Measurements from ENCODE around the gene MROH2A. TPM values are rescaled to one million over a fixed set of nuclear protein-coding genes. Genes with fewer than 3 reads are reported as not detected.

The MROH2A gene
- total RNA-seq, 2 donors from 2014 or later: 2.3 TPM; not detected in 1

DNA sequence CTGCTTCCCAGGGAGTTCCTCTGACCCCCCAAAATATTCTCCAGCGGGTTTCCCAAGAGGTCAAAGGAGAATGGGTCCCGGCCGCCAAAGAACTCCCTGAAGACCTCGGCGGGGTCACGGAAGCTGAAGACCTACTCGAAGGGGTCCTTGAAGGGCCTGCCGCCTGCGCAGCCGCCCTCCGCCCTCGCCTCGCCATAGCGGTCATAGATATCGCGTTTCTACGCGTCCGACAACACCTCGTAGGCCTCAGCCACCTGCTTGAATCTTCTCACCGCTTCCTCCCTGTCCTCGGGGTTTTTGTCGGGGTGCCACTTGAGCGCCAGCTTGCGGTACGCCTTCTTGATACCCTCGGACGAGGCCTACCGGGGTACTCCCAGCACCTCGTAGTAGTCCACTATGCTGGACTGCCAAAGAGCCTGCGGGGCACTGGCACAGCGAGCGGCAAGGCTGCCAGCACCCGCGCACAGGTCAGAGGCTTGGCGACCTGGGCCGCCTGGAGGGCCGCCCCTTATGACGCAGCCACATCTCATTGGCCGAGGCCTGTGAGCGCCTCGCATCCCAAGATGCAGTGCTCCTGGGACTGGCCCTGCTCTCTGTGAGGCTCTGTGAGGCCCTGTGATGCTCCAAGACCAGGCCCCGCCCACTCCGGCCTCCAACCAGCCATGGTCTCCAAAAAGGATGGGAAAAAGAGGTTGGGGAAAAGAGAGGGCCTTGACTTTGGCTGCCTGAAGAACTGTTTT lies 23.1 kb upstream of the MROH2A start:
- TF ChIP-seq POLR2AphosphoS5 (IDR thresholded peaks at IDR 0.05): no peak
- TF ChIP-seq POLR2A (IDR thresholded peaks at IDR 0.05): no peak
- TF ChIP-seq, protein P1, sequence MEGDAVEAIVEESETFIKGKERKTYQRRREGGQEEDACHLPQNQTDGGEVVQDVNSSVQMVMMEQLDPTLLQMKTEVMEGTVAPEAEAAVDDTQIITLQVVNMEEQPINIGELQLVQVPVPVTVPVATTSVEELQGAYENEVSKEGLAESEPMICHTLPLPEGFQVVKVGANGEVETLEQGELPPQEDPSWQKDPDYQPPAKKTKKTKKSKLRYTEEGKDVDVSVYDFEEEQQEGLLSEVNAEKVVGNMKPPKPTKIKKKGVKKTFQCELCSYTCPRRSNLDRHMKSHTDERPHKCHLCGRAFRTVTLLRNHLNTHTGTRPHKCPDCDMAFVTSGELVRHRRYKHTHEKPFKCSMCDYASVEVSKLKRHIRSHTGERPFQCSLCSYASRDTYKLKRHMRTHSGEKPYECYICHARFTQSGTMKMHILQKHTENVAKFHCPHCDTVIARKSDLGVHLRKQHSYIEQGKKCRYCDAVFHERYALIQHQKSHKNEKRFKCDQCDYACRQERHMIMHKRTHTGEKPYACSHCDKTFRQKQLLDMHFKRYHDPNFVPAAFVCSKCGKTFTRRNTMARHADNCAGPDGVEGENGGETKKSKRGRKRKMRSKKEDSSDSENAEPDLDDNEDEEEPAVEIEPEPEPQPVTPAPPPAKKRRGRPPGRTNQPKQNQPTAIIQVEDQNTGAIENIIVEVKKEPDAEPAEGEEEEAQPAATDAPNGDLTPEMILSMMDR (IDR thresholded peaks at IDR 0.05): no peak

DNA sequence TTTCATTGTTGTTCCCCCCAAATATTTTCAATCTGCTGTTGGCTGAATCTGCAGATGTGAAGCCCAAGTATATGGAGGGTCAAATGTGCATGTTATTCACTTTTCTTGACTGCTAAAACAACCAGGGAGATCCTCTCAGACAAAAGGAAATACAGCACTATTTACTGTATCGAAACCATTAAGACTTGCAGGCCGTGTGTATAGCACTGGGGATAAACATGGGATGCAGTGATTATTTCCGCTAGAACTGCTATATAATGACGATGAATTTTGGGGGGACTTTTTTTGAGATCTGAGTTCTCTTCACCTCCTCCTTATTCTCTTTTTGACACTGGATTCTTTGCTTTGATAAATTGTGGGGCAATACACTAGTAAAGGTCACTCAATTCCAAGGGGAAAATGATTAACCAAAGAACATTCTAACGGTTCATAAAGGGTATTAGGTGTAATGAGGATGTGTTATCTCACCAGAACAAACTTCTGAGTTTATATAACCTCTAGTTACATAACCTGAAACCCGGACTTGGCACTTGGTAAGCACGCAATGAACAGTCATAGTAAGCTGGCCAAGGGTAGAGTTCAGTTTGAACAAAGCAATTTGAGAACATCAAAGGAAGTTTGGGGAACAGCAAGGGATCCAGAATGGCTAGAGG lies 21.6 kb upstream of the MROH2A start:
- H3K9me3 ChIP-seq: no peaks in the 10 kb centered on the region
- H3K27ac ChIP-seq: no peak overlapping the region
- no peak for DNase-seq (ENCODE audit: low spot score)
- no peaks in the 10 kb centered on the region for H3K27me3 ChIP-seq (replicated peaks; ENCODE audit: insufficient read depth)
- no peak overlapping the region for H3K4me3 ChIP-seq
- no peaks in the 10 kb centered on the region for H3K36me3 ChIP-seq
- intact Hi-C loops (cut with DNase I): no loop called here
- H3K4me1 ChIP-seq (replicated peaks): no peaks in the 10 kb centered on the region
- WGBS: 65% methylated on average over 7 of the region's 7 CpGs
- TF ChIP-seq, protein P1 (IDR thresholded peaks at IDR 0.05): no peak
- TF ChIP-seq POLR2A (IDR thresholded peaks at IDR 0.05): no peak
- TF ChIP-seq POLR2AphosphoS5 (IDR thresholded peaks at IDR 0.05): no peak

More for the DNA sequence above, 23.1 kb upstream of the MROH2A start:
- intact Hi-C loops (cut with DNase I): no loop called here
- Histone ChIP-seq H3K36me3 (no peaks in the 10 kb centered on the region), H3K4me1 (replicated peaks) (no peaks in the 10 kb centered on the region), H3K4me3 (no peak overlapping the region), H3K9me3 (no peaks in the 10 kb centered on the region), H3K27me3 (replicated peaks; ENCODE audit: insufficient read depth) (no peaks in the 10 kb centered on the region), H3K27ac (no peak overlapping the region)
- 95% methylated on average over 40 of the region's 44 CpGs for WGBS
- no peak for DNase-seq (ENCODE audit: low spot score)

DNA sequence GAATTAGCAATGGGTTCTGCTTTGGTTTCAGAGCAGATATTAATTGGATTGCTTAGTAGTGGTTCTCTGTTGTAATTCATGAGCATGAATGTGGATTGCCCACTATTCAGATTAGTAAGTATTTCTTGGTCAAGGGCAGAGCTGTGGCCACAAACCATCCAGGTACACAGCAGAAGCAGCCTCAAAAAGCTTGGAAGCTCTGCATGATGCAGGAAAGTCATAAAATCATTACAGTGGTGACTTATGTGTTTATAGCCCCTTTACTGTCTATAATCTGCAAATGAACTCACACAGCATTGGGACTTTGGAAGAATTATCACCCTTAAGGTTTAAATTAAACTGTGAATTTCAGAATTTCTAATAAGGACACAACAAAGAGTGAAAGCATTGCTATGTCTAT lies 20.0 kb upstream of the MROH2A start:
- no peaks in the 10 kb centered on the region for H3K4me1 ChIP-seq (replicated peaks)
- intact Hi-C loops (cut with DNase I): no loop called here
- H3K4me3 ChIP-seq: no peak overlapping the region
- no peaks in the 10 kb centered on the region for H3K9me3 ChIP-seq
- H3K27me3 ChIP-seq (replicated peaks; ENCODE audit: insufficient read depth): no peaks in the 10 kb centered on the region
- no peak overlapping the region for H3K27ac ChIP-seq
- no peaks in the 10 kb centered on the region for H3K36me3 ChIP-seq
- DNase-seq (ENCODE audit: low spot score): no peak
- TF ChIP-seq, protein P1 (IDR thresholded peaks at IDR 0.05): no peak
- TF ChIP-seq POLR2AphosphoS5 (IDR thresholded peaks at IDR 0.05): no peak
- TF ChIP-seq POLR2A (IDR thresholded peaks at IDR 0.05): no peak

DNA sequence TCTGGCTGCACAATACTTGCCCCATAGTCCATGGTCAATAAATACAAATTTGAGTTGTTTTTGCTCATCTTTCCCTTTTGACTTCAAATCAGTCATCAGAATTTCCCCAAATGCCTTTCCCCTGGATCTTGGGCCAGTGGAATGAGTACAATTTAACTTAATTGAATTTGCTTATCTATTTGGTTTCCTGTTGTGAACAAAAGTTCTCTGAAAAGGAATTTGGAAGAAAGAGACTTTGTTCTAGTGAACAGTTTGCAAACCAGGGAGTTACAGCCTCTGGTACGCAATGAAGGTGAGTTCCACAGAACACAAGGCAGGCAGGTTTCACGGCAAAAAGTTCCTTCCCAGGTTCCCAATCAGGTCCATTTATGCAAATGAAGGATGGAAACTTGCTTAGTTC lies 19.3 kb upstream of the MROH2A start:
- H3K4me3 ChIP-seq: no peak overlapping the region
- no peak overlapping the region for H3K27ac ChIP-seq
- TF ChIP-seq POLR2AphosphoS5 (IDR thresholded peaks at IDR 0.05): no peak
- TF ChIP-seq, protein P1 (IDR thresholded peaks at IDR 0.05): no peak
- no peaks in the 10 kb centered on the region for H3K9me3 ChIP-seq
- no peaks in the 10 kb centered on the region for H3K27me3 ChIP-seq (replicated peaks; ENCODE audit: insufficient read depth)
- no peaks in the 10 kb centered on the region for H3K36me3 ChIP-seq
- H3K4me1 ChIP-seq (replicated peaks): no peaks in the 10 kb centered on the region
- no peak for DNase-seq (ENCODE audit: low spot score)
- WGBS: 88% methylated on average over 2 of the region's 2 CpGs
- intact Hi-C loops (cut with DNase I): no loop called here

DNA sequence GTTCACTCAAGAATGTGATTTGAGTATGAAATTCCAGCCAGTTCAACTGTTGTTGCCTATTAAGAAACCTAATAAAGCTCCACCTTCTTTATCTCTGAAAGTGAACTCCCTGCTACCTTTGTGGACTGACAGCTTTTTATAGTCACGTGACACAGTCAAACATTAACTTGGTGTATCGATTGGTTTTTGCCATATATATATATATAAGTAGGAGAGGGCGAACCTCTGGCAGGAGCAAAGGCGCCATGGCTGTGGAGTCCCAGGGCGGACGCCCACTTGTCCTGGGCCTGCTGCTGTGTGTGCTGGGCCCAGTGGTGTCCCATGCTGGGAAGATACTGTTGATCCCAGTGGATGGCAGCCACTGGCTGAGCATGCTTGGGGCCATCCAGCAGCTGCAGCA lies 18.1 kb upstream of the MROH2A start, which contains the start of gene UGT1A1:
Gene UGT1A1 (plus strand): TSS at position 228 of the 400 bp plus-strand sequence. CDS start 18 bp downstream, at position 246.
- no peaks in the 10 kb centered on the region for H3K36me3 ChIP-seq
- TF ChIP-seq, protein P1 (IDR thresholded peaks at IDR 0.05): no peak
- TF ChIP-seq POLR2A (IDR thresholded peaks at IDR 0.05) (no peak), POLR2AphosphoS5 (IDR thresholded peaks at IDR 0.05) (no peak)
- no peak within 1 kb of the TSS for H3K4me3 ChIP-seq
- intact Hi-C loops (cut with DNase I): no loop called here
- H3K4me1 ChIP-seq (replicated peaks): no peaks in the 10 kb centered on the region
- H3K9me3 ChIP-seq: no peaks in the 10 kb centered on the region
- no peak for DNase-seq (ENCODE audit: low spot score)
- no peaks in the 10 kb centered on the region for H3K27me3 ChIP-seq (replicated peaks; ENCODE audit: insufficient read depth)
- no peak within 1 kb of the TSS for H3K27ac ChIP-seq
- 91% methylated on average over 6 of the region's 6 CpGs for WGBS

Measured in prostate gland (tissue), 2 donors.